ENCODE results near the gene PRRC2C.
"Not testable (repeated sequence)": the region's sequence is repeated elsewhere in the genome, so short reads cannot be mapped to it uniquely, and the experiment has no call there.

Gene PRRC2C

GRCh38 chr1:171485375-171486047 lies at the start of gene PRRC2C:
Gene PRRC2C, plus strand, starts transcription at chr1:171485530. Its CDS starts 26,559 bp downstream, at chr1:171512089.
- DNase-seq (ENCODE audit: low read depth) = peak; percentile 99

GRCh38 chr1:171438441-171438840 lies 46.9 kb upstream of the PRRC2C start:
- DNase-seq (ENCODE audit: low read depth) = peak; percentile 99

- DNase-seq (ENCODE audit: low read depth) = not testable (repeated sequence)
Measured at GRCh38 chr1:171440201-171440600, 45.1 kb upstream of the PRRC2C start.

- DNase-seq (ENCODE audit: low read depth) = peak; percentile 87
Measured at GRCh38 chr1:171441278-171441895, 43.9 kb upstream of the PRRC2C start.

- DNase-seq (ENCODE audit: low read depth) = peak; percentile 18
Measured at GRCh38 chr1:171446386-171446785, 38.9 kb upstream of the PRRC2C start.

- no peak for DNase-seq (ENCODE audit: low read depth)
Measured at GRCh38 chr1:171455967-171456366, 29.4 kb upstream of the PRRC2C start.

GRCh38 chr1:171457412-171457811 lies 27.9 kb upstream of the PRRC2C start:
- DNase-seq (ENCODE audit: low read depth) = peak; percentile 72

- DNase-seq (ENCODE audit: low read depth) = no peak
Measured at GRCh38 chr1:171460018-171460620, 25.2 kb upstream of the PRRC2C start.

- DNase-seq (ENCODE audit: low read depth) = no peak
Measured at GRCh38 chr1:171467626-171468025, 17.7 kb upstream of the PRRC2C start.

- peak; percentile 73 for DNase-seq (ENCODE audit: low read depth)
Measured at GRCh38 chr1:171468120-171468750, 17.1 kb upstream of the PRRC2C start.

GRCh38 chr1:171470726-171471125 lies 14.6 kb upstream of the PRRC2C start:
- DNase-seq (ENCODE audit: low read depth) = no peak

- no peak for DNase-seq (ENCODE audit: low read depth)
Measured at GRCh38 chr1:171472183-171472647, 13.1 kb upstream of the PRRC2C start.

- no peak for DNase-seq (ENCODE audit: low read depth)
Measured at GRCh38 chr1:171476829-171477228, 8.5 kb upstream of the PRRC2C start.

GRCh38 chr1:171477804-171478203 lies 7.5 kb upstream of the PRRC2C start:
- DNase-seq (ENCODE audit: low read depth) = no peak

- no peak for DNase-seq (ENCODE audit: low read depth)
Measured at GRCh38 chr1:171480035-171480434, 5.3 kb upstream of the PRRC2C start.

- DNase-seq (ENCODE audit: low read depth) = no peak
Measured at GRCh38 chr1:171484760-171485374, 463 bp upstream of the PRRC2C start.

- DNase-seq (ENCODE audit: low read depth) = peak; percentile 73
Measured at GRCh38 chr1:171486048-171486519, 754 bp downstream of the PRRC2C start.

- no peak for DNase-seq (ENCODE audit: low read depth)
Measured at GRCh38 chr1:171487038-171487437, 1.7 kb downstream of the PRRC2C start.

- no peak for DNase-seq (ENCODE audit: low read depth)
Measured at GRCh38 chr1:171488190-171488929, 3.0 kb downstream of the PRRC2C start.

GRCh38 chr1:171494076-171494475 lies 8.7 kb downstream of the PRRC2C start:
- no peak for DNase-seq (ENCODE audit: low read depth)

GRCh38 chr1:171495444-171495843 lies 10.1 kb downstream of the PRRC2C start:
- DNase-seq (ENCODE audit: low read depth) = no peak
